ENCODE results near the gene SERPINA3. TPM values are rescaled to one million over a fixed set of nuclear protein-coding genes. Genes with fewer than 3 reads are reported as not detected.

Gene SERPINA3
- total and polyA plus RNA-seq, 2 of the 8 experiments (the other 6 are each of a cell fraction or from before 2014, with no cell fraction given): not detected

- no peak overlapping the region for H2BK20ac ChIP-seq (ENCODE audit: low read length)
- H3K18ac ChIP-seq (ENCODE audit: extremely low read depth, low read length): no peak overlapping the region
- no peak overlapping the region for H3K4me2 ChIP-seq (ENCODE audit: insufficient read depth in 1 of 2, low read depth in 2 of 2, low read length in 2 of 2)
- H4K20me1 ChIP-seq (replicated peaks in 1 of 2; ENCODE audit: control insufficient read depth in 1 of 2, insufficient read depth in 2 of 2, low read length in 2 of 2): no peaks in the 10 kb centered on the region
- H3K27me3 ChIP-seq (replicated peaks in 1 of 4; ENCODE audit: control insufficient read depth in 3 of 4, extremely low read depth in 1 of 4, insufficient read depth in 3 of 4, low read length in 3 of 4): no peaks in the 10 kb centered on the region
- DNase-seq (ENCODE audit: low read depth in 1 of 2, low spot score in 2 of 2) (no peak), FAIRE-seq (no peak)
- no peak overlapping the region for H4K5ac ChIP-seq (ENCODE audit: insufficient read length, low read depth, low read length)
- no peaks in the 10 kb centered on the region for H3K79me2 ChIP-seq (ENCODE audit: control insufficient read depth in 1 of 2, insufficient read depth in 2 of 2, low read length in 2 of 2)
- no peaks in the 10 kb centered on the region for H3K79me1 ChIP-seq (ENCODE audit: low read depth, low read length)
- H3K4me1 ChIP-seq (replicated peaks in 1 of 4; ENCODE audit: control insufficient read depth in 3 of 4, insufficient read depth in 4 of 4, low read length in 3 of 4): no peaks in the 10 kb centered on the region
- H3K23me2 ChIP-seq (ENCODE audit: low read depth, low read length): no peaks in the 10 kb centered on the region; the same call in 1 of the 2 replicates
- WGBS, 2 experiments (ENCODE audit: extremely low coverage in 1 of 2, insufficient coverage in 1 of 2, insufficient read length in 1 of 2, insufficient replicate concordance in 2 of 2, low coverage in 1 of 2, low lambda C conversion rate in 2 of 2, missing lambda C conversion rate in 1 of 2): 85% methylated on average over 4 of the region's 4 CpGs; no CpG with 5 or more reads in 1 of the 2 experiments
- no peak overlapping the region for H2BK5ac ChIP-seq (ENCODE audit: low read depth, low read length)
- H3K56ac ChIP-seq (replicated peaks; ENCODE audit: insufficient read length, low read depth, low read length): no peak overlapping the region
- H3K23ac ChIP-seq (ENCODE audit: insufficient read length): no peak overlapping the region
- POLR2A ChIA-PET (ENCODE audit: partially characterized antibody): no interaction called here
- H4K8ac ChIP-seq (ENCODE audit: extremely low read depth, insufficient read depth, low read length): no peak overlapping the region
- CTCF ChIA-PET (ENCODE audit: partially characterized antibody): no interaction called here
- no peak overlapping the region for H3K27ac ChIP-seq (ENCODE audit: low read depth, low read length)
- no peak overlapping the region for H3K4ac ChIP-seq (replicated peaks; ENCODE audit: insufficient read length, low read depth, low read length)
- TF ChIP-seq MAFK (IDR thresholded peaks at IDR 0.05; ENCODE audit: low read depth, low read length) (no peak), CTBP2 (IDR thresholded peaks at IDR 0.05; ENCODE audit: borderline replicate concordance, insufficient read depth, insufficient read length, low read length) (no peak), RXRA (IDR thresholded peaks at IDR 0.05; ENCODE audit: insufficient read depth, low read depth, low read length) (no peak), BCL11A (IDR thresholded peaks at IDR 0.05; ENCODE audit: low read depth in 2 of 2, low read length in 2 of 2) (no peak), SP2 (IDR thresholded peaks at IDR 0.05; ENCODE audit: low read length) (no peak), MAX (IDR thresholded peaks at IDR 0.05) (no peak), TBP (IDR thresholded peaks at IDR 0.05; ENCODE audit: low read depth, low read length) (no peak), EP300 (IDR thresholded peaks at IDR 0.05; ENCODE audit: borderline replicate concordance in 1 of 2, low read depth in 2 of 2, low read length in 2 of 2) (no peak), RBBP5 (IDR thresholded peaks at IDR 0.05; ENCODE audit: borderline replicate concordance, low read depth, low read length) (no peak), HDAC2 (IDR thresholded peaks at IDR 0.05; ENCODE audit: borderline replicate concordance in 1 of 2, low read depth in 2 of 2, low read length in 2 of 2) (no peak), SIX5 (IDR thresholded peaks at IDR 0.05; ENCODE audit: low read depth, low read length) (no peak), SP4 (IDR thresholded peaks at IDR 0.05; ENCODE audit: low read length) (no peak), POLR2A (IDR thresholded peaks at IDR 0.05; ENCODE audit: control extremely low read depth in 1 of 2, low read depth in 2 of 2, low read length in 2 of 2) (no peak), GABPA (IDR thresholded peaks at IDR 0.05; ENCODE audit: borderline replicate concordance, insufficient read depth, low read length) (no peak), RFX5 (IDR thresholded peaks at IDR 0.05; ENCODE audit: borderline replicate concordance, low read depth, low read length) (no peak)
- H2BK12ac ChIP-seq (ENCODE audit: low read depth, low read length): no peak overlapping the region
- H2AK5ac ChIP-seq (ENCODE audit: low read depth, low read length): no peak overlapping the region
- H3K36me3 ChIP-seq (ENCODE audit: control insufficient read depth in 2 of 4, insufficient read depth in 4 of 4, low read length in 3 of 4): no peaks in the 10 kb centered on the region
- H3K4me3 ChIP-seq (ENCODE audit: extremely low read depth in 1 of 4, insufficient read depth in 2 of 4, low read depth in 3 of 4, low read length in 4 of 4): no peak overlapping the region
- no peak overlapping the region for H2BK120ac ChIP-seq (replicated peaks; ENCODE audit: low read depth, low read length)
- H2AFZ ChIP-seq (ENCODE audit: low read length): no peak overlapping the region
- no peak overlapping the region for H3K14ac ChIP-seq (ENCODE audit: insufficient read length)
- no peak overlapping the region for H2BK15ac ChIP-seq (ENCODE audit: low read length)
- H3K9ac ChIP-seq (replicated peaks in 1 of 4; ENCODE audit: extremely low read depth in 1 of 4, low read depth in 3 of 4, low read length in 3 of 4): no peak overlapping the region
- H3K9me3 ChIP-seq (ENCODE audit: insufficient read depth in 2 of 2, low read depth in 1 of 2, low read length in 1 of 2): peaks cover 0 to 4% of the 10 kb centered on the region in 2 experiments; a peak in 1 of 4 replicates
- H4K91ac ChIP-seq (replicated peaks; ENCODE audit: insufficient read length, low read length): no peak overlapping the region
Measured at GRCh38 chr14:94644102-94644535, 31.9 kb downstream of the SERPINA3 start.
